GM23338 (cell line): ENCODE measurements around the gene CLIC5.

ENCODE experiments used
- CTCF ChIP-seq, 2 experiments: fragments of 200-600 bp in 1 of 2; sonication (generic) in 1 of 2; conservative IDR thresholded peaks; 2 replicates each; pipeline versions ENCODE4 v1.5.1 to v1.6.1; 2016 to 2017; ENCODE audit warnings: antibody characterized with exemption in 2 of 2, low read depth in 2 of 2, mild to moderate bottlenecking in 2 of 2, moderate library complexity in 1 of 2
- EZH2 ChIP-seq: fragments of 200-600 bp; sonication (generic); IDR thresholded peaks from one replicate; pipeline ENCODE4 v1.8.0; 2017; ENCODE audit warnings: antibody characterized with exemption, mild to moderate bottlenecking, low read depth; ENCODE audit not compliant: unreplicated experiment
- JUNB ChIP-seq: IDR thresholded peaks from one replicate; pipeline ENCODE4 v1.6.1; 2016; ENCODE audit warnings: antibody characterized with exemption; ENCODE audit not compliant: unreplicated experiment
- POLR2AphosphoS5 ChIP-seq: IDR thresholded peaks from 2 replicates; pipeline ENCODE4 v1.6.1; 2016; ENCODE audit warnings: antibody characterized with exemption, low read depth
- TF ChIP-seq, protein P1 (sequence below): IDR thresholded peaks from one replicate; pipeline ENCODE4 v1.6.1; 2018; ENCODE audit warnings: antibody characterized with exemption; ENCODE audit not compliant: unreplicated experiment

- TF ChIP-seq CTCF (conservative IDR thresholded peaks at IDR 0.05; ENCODE audit: low read depth in 2 of 2) = no peak
- no peak for TF ChIP-seq EZH2
- TF ChIP-seq POLR2AphosphoS5 = no peak
- no peak for TF ChIP-seq JUNB
- TF ChIP-seq, protein P1, sequence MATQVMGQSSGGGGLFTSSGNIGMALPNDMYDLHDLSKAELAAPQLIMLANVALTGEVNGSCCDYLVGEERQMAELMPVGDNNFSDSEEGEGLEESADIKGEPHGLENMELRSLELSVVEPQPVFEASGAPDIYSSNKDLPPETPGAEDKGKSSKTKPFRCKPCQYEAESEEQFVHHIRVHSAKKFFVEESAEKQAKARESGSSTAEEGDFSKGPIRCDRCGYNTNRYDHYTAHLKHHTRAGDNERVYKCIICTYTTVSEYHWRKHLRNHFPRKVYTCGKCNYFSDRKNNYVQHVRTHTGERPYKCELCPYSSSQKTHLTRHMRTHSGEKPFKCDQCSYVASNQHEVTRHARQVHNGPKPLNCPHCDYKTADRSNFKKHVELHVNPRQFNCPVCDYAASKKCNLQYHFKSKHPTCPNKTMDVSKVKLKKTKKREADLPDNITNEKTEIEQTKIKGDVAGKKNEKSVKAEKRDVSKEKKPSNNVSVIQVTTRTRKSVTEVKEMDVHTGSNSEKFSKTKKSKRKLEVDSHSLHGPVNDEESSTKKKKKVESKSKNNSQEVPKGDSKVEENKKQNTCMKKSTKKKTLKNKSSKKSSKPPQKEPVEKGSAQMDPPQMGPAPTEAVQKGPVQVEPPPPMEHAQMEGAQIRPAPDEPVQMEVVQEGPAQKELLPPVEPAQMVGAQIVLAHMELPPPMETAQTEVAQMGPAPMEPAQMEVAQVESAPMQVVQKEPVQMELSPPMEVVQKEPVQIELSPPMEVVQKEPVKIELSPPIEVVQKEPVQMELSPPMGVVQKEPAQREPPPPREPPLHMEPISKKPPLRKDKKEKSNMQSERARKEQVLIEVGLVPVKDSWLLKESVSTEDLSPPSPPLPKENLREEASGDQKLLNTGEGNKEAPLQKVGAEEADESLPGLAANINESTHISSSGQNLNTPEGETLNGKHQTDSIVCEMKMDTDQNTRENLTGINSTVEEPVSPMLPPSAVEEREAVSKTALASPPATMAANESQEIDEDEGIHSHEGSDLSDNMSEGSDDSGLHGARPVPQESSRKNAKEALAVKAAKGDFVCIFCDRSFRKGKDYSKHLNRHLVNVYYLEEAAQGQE = no peak
These were observed 63.5 kb downstream of the CLIC5 start for GRCh38 chr6:45952168-45952529.
